ENCODE measurements around the gene KRTAP6-3.

Gene KRTAP6-3

GRCh38 chr21:30628109-30628508, 35.9 kb downstream of the KRTAP6-3 start:
- DNase-seq, result no peak

GRCh38 chr21:30629200-30629599, 37.0 kb downstream of the KRTAP6-3 start:
- no peak for DNase-seq

GRCh38 chr21:30634906-30635305, 42.7 kb downstream of the KRTAP6-3 start, which contains the start of gene KRTAP20-2:
Gene KRTAP20-2 (plus strand): TSS chr21:30635206. CDS start chr21:30635264, 58 bp downstream.
- no peak for DNase-seq

GRCh38 chr21:30638686-30639085, 46.4 kb downstream of the KRTAP6-3 start:
- no peak for DNase-seq

GRCh38 chr21:30642564-30642963, 50.3 kb downstream of the KRTAP6-3 start, which contains the start of gene KRTAP20-3:
Gene KRTAP20-3 (plus strand): TSS chr21:30642864.
- no peak for DNase-seq
